Mesothelial cell of epicardium (in vitro differentiated cells): ENCODE measurements around the gene NLRC3. TPM values are rescaled to one million over a fixed set of nuclear protein-coding genes. Genes with fewer than 3 reads are reported as not detected.

Experiments
- DNase-seq, 2 experiments: peaks; one replicate each; pipeline ENCODE4 v3.0.0; 2021; ENCODE audit warnings: low spot score in 2 of 2; ENCODE audit not compliant: unreplicated experiment in 2 of 2
- H3K27ac Mint-ChIP-seq: 2 replicates; pipeline ENCODE4 v1.8.0; 2021; ENCODE audit warnings: mixed read lengths
- H3K27me3 Mint-ChIP-seq: 2 replicates; pipeline ENCODE4 v1.8.0; 2021; ENCODE audit warnings: low read depth, mixed read lengths
- H3K36me3 Mint-ChIP-seq: 2 replicates; pipeline ENCODE4 v1.8.0; 2021; ENCODE audit warnings: mixed read lengths
- H3K4me1 Mint-ChIP-seq: 2 replicates; pipeline ENCODE4 v1.8.0; 2021; ENCODE audit warnings: mixed read lengths
- H3K4me3 Mint-ChIP-seq: 2 replicates; pipeline ENCODE4 v1.8.0; 2021; ENCODE audit warnings: mild to moderate bottlenecking, moderate library complexity, mixed read lengths
- H3K9me3 Mint-ChIP-seq: 2 replicates; pipeline ENCODE4 v1.8.0; 2021; ENCODE audit warnings: mixed read lengths
- total RNA-seq: library from RNA; stranded (reverse); gene quantifications from 3 replicates; pipeline ENCODE4 v1.2.1, GENCODE V29; 2021
- TF ChIP-seq, protein P1 (sequence below): fragments of 200-600 bp; sonication (generic); IDR thresholded peaks from one replicate; pipeline ENCODE4 v1.5.0; 2021; ENCODE audit warnings: antibody characterized with exemption; ENCODE audit not compliant: unreplicated experiment

Gene NLRC3
- total RNA-seq, 1 donor from 2014 or later = 0.13 TPM

DNA sequence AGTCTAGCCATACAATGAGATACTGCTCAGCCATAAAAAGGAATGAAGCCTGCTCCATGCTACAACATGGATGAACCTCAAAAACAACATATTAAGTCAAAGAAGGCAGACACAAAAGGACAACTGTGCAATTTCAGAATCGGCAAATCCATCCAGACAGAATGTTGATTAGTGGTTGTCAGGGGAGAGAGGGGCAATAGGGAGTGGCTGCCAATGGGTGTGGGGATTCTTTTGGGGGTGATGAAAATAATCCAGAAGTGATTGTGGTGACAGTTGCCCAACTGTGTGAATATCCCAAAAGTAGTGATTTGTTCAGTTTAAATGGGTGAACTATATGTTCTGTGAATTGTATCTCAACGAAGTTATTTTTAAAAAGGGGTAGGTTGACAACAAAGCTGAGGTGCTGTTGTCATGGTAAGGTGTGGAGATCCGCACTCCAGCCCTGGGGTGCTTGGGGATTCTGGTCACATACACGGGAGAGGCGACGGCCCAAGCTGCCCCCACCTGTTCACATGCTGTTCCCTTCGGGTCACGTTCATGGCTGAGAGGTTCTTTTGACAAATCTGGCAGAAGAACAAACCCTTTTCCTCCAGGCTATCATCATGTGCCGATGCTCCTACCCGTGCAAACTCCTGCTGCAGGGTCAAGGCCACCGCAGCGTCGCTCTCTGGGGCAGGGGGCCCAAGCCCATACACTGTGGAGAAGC lies 24.6 kb upstream of the NLRC3 start:
- TF ChIP-seq, protein P1, sequence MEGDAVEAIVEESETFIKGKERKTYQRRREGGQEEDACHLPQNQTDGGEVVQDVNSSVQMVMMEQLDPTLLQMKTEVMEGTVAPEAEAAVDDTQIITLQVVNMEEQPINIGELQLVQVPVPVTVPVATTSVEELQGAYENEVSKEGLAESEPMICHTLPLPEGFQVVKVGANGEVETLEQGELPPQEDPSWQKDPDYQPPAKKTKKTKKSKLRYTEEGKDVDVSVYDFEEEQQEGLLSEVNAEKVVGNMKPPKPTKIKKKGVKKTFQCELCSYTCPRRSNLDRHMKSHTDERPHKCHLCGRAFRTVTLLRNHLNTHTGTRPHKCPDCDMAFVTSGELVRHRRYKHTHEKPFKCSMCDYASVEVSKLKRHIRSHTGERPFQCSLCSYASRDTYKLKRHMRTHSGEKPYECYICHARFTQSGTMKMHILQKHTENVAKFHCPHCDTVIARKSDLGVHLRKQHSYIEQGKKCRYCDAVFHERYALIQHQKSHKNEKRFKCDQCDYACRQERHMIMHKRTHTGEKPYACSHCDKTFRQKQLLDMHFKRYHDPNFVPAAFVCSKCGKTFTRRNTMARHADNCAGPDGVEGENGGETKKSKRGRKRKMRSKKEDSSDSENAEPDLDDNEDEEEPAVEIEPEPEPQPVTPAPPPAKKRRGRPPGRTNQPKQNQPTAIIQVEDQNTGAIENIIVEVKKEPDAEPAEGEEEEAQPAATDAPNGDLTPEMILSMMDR = no peak
- DNase-seq = no peak
- Mint-ChIP-seq H3K27ac (no peak overlapping the region), H3K4me3 (no peak overlapping the region), H3K9me3 (peaks cover 7% of the 10 kb centered on the region), H3K36me3 (peaks cover 53% of the 10 kb centered on the region), H3K4me1 (no peaks in the 10 kb centered on the region), H3K27me3 (no peaks in the 10 kb centered on the region)

DNA sequence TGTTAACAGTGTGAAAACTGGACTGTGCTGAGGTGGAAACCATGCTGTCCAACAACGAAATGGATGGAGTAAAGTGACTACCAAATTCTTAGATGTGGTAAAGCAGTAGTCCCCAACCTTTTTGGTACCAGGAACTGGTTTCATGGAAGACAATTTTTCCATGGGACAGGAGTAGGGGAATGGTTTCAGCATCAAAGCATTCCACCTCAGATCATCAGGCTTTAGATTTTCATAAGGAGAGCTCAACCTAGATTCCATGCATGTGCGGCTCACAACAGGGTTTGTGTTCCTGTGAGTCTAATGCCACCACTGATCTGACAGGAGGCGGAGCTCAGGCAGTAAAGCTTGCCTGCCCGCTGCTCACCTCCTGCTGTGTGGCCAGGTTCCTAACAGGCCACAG lies 22.7 kb upstream of the NLRC3 start:
- no peak overlapping the region for H3K4me3 Mint-ChIP-seq
- TF ChIP-seq, protein P1 = no peak
- no peak overlapping the region for H3K27ac Mint-ChIP-seq
- no peak for DNase-seq
- no peaks in the 10 kb centered on the region for H3K4me1 Mint-ChIP-seq
- H3K27me3 Mint-ChIP-seq = no peaks in the 10 kb centered on the region
- peaks cover 55% of the 10 kb centered on the region for H3K36me3 Mint-ChIP-seq
- H3K9me3 Mint-ChIP-seq = peaks cover 7% of the 10 kb centered on the region

DNA sequence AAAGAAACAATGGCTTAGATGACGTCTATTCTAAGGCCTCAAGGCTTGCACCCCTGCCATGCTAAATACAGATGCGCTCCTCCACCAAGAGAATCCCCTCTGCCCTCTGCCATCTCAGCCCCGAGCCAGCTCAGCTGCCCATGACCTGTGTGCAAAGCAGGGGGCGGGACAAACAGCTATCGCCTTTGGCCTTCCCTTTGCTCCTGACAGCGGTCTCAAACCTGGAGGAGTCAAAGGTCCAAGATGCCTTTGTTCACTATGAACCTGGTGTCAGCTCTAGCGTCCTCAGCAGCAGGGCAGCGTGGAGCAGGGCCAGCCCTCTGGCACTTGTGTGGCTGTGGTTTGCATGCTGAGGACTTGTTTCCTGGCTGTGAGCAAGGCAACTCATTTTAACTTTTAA lies 21.9 kb upstream of the NLRC3 start:
- Mint-ChIP-seq H3K36me3 (peaks cover 52% of the 10 kb centered on the region), H3K4me3 (no peak overlapping the region), H3K9me3 (peaks cover 7% of the 10 kb centered on the region), H3K27ac (no peak overlapping the region), H3K27me3 (no peaks in the 10 kb centered on the region), H3K4me1 (no peaks in the 10 kb centered on the region)
- no peak for DNase-seq
- TF ChIP-seq, protein P1 = no peak

DNA sequence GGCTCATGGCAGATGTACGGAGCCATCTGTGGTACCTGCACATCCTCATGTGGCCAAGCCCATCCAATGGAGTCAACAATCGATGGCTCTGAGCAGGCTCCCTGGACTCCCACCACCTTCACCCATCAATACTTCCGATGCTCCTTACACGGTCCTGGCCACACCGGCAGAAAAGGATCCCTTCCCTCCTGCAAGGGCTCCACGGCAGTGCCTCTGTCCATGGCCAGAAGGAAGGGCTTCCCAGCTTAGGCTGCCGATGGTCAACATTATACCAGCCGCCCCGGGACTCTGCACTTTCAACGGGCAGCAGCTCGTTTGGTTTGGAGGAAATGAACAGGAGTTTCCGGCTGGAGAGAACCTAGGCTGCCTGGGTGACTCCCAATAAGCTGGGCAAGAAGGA lies 21.0 kb upstream of the NLRC3 start:
- H3K4me1 Mint-ChIP-seq = no peaks in the 10 kb centered on the region
- no peak for DNase-seq
- H3K9me3 Mint-ChIP-seq = peaks cover 7% of the 10 kb centered on the region
- TF ChIP-seq, protein P1 = no peak
- peaks cover 47% of the 10 kb centered on the region for H3K36me3 Mint-ChIP-seq
- no peak overlapping the region for H3K27ac Mint-ChIP-seq
- no peak overlapping the region for H3K4me3 Mint-ChIP-seq
- no peaks in the 10 kb centered on the region for H3K27me3 Mint-ChIP-seq

DNA sequence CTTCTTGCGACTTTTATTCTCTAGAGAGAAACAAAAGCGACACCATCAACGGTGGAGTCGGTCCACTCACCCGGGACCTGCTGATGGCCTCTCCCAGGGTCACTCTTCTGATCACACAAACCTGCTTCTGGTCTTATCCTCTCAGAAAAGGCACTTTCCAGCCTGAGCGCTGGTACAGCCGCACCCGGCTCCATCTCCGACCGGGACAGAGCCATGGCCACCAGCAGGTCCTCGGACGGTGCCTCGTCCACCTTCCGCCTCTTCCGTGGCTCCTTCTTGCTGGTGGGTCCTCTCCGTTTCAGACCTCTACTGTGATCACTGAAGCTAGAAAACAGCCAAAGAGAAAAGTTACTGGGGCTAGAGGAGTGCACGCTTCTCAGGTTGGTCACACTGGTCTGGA lies 20.5 kb upstream of the NLRC3 start:
- TF ChIP-seq, protein P1 = no peak
- no peak overlapping the region for H3K27ac Mint-ChIP-seq
- no peaks in the 10 kb centered on the region for H3K27me3 Mint-ChIP-seq

More for the DNA sequence above, 20.5 kb upstream of the NLRC3 start:
- Mint-ChIP-seq H3K36me3 (peaks cover 42% of the 10 kb centered on the region), H3K9me3 (peaks cover 7% of the 10 kb centered on the region), H3K4me1 (no peaks in the 10 kb centered on the region), H3K4me3 (no peak overlapping the region)
- DNase-seq = no peak
